Activated CD8-positive, alpha-beta memory T cell treated with anti-CD3 and anti-CD28 coated beads, Interleukin-2, amount 50 U/mL, for 1 hour (primary cell): ENCODE data around the gene PKDCC.
"Not testable (repeated sequence)": the region's sequence is repeated elsewhere in the genome, so short reads cannot be mapped to it uniquely, and the experiment has no call there.

Source experiments
- DNase-seq: peaks from one replicate; pipeline ENCODE4 v3.0.0-alpha.2; 2020; ENCODE audit errors: extremely low read depth

The PKDCC gene

DNA sequence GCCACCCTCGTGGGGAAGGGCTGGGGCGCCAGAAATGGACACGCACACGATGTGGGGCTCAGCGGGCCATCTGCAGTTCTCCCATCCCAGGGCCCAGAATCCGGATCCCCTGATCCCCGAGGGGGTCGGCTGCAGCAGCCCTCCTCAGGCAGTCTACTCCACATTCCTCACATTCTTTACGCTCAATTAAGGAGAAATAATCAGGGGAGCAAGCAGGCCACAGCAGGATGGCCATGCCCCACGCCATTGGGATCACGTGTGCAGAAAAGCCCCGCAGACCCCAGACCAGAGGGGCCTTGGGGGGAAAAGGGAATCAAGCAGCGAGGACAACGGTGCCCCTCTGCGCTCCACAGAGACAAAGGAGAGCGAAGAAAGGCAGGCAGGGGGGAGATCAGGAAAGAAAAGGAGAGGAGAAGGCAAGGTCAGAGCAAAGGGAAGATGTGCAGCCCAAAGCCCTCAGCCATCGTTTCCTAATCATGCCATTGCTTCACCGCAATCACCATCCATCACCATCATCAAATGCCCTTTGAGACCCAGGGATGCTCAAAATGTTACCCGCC is 17.5 kb upstream of the PKDCC start:
- no peak for DNase-seq

DNA sequence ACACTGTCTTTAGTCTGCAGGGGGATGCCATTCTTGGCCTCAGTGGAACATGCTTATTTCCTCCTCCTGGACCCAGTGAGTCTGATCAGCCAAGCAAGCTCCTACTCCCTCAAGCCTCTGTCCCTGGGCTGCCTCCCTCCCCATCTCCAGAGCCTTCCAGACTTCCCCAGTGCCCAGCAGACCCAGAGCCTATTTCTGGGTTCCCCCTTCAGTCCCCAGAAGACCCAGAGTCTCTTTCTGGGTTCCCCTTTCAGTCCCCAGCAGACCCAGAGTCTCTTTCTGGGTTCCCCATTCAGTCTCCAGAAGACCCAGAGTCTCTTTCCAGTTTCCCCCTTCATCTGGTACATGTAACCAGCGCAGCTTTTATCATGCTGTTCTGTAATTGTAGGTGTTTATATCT is 17.0 kb upstream of the PKDCC start:
- DNase-seq: no peak

DNA sequence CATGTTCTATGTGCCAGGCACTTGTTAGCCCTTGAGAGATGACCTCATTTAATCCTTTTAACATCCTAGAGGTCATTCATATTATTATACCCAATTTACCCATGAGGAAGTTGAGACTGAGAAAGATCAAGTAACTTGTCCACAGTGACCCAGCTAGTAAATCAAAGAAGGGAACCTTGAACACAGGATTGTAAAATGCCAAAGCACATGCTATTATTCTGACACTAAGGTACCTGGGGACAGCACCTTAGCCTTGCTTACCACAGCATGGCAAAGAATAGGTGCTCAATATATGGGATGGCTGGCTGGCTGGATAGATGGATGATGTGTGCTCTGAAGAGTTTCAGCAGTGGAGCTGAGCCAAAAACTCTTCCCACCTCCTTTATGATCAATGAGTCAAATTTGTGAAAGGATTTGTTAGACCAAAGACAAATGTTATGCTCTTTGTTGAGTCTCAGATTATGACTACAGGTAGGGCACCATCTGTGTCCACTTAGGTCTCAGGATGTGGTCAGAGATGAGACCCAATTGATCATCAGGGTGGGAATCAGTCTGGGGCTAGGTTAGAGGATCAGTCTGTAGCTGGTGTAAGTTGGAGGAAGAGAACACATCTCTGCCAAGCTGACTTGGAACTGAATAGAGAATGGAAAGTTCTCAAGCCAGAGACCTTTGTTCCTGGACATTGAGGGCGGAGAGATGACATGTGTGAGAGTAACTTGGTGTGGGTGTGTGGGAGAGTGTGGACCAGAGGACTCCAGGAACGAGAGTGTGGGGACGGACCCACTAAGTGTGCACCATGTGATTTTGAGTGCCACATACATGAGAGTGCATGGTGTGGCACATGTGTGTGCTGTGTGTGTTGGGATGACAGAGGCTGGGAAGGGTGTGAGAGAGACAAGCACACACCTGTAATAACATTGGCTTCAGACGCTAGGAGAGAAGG is 16.3 kb upstream of the PKDCC start:
- DNase-seq: no peak

DNA sequence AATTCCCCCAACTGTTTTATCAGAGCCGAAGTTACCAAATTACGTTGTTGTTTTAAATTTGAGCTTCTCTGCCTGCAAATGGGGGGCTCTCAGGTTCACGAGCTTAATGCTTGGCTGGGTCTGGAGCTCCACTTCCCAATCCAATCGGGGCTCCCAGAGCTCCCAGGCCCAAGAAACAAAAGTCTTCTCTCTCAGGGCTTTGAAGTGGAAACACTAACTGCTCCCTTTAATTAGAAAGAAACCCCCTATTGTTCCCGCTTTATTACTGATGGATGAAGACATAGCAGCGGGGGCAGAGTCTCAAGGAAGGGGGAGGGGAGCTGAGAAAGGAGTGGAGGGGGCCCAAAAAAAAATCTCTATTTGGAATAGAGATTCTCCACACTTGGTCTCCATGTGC is 15.6 kb upstream of the PKDCC start:
- no peak for DNase-seq

DNA sequence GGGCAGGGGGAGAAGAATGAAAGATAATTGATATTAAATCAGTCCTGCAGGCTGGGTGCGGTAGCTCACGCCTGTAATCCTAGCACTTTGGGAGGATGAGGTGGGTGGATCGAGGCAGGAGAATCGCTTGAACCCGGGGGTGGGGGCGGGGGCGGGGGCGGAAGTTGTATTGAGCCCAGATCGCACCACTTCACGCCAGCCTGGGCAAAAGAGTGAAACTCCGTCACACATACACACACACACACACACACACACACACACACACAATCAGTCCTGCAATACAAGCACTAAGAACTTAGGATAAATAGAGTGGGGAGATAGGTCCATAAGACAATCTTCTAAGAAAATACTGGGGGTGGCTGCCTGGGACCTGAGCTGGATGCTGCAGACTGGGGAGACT is 15.1 kb upstream of the PKDCC start:
- no peak for DNase-seq

DNA sequence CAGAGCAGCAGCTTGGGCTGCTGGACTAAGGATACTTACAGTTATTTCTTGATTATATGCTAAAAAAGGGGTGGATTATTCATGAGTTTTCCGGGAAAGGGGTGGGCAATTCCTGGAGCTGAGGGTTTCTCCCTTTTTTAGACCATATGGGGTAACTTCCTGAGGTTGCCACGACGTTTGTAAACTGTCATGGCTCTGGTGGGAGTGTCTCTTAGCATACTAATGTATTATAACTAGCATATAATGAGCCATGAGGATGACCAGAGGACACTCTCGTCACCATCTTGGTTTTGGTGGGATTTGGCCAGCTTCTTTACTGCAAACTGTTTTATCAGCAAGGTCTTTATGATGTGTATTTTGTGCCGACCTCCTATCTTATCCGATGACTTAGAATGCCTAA is 13.7 kb upstream of the PKDCC start:
- DNase-seq: not testable (repeated sequence)

DNA sequence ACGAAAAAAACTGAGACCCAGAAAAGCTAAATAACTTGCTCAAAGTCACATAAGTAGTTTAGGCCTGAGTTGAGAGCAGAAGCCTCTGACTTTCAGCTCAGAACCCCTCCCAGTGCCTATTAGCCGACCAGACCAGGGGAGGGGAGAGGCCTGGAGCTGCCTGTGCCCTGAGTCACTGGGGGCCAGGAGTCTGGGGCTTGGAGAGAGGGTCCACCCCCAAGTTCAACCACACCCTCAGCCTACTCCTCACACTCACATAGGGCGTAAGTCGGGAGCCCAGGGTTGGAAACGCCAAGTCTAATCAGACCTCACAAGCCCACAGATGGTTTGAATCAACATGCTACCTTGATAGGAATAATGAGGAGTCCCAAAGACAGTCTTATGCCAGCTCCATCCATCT is 12.6 kb upstream of the PKDCC start:
- no peak for DNase-seq

DNA sequence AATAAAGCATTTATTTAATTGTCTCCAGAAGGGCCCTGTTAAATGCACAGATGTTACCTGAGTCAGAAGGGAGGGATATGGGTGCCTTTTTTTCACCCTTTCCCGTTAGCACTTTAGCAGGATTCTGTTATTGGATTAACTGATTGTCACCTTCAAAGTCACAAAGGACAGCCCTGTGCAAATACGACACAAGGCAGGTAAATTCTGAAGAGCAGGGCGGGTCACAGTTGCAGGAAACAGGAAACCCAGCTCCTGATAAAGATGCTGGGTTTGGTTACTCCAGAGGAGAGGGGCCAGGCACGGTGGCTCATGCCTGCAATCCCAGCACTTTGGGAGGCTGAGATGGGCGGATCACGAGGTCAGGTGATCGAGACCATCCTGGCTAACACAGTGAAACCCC is 11.4 kb upstream of the PKDCC start:
- DNase-seq: no peak

DNA sequence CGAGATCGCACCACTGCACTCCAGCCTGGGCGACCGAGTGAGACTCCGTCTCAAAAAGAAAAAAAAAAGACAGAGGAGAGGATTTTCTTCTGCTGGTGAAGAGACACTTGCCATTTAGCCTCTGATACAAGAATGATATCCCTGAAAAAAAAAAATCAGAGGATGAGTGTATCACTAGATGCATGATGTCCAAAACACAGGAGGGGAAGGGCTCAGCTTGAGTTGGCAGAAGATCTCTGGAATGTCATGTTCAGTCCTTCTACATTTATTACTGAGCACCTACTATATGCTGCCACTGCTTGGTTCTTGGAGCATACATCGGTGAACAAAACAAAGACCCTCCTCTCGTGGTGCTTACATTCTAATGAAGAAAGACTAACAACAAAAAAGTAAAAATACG is 10.9 kb upstream of the PKDCC start:
- no peak for DNase-seq

DNA sequence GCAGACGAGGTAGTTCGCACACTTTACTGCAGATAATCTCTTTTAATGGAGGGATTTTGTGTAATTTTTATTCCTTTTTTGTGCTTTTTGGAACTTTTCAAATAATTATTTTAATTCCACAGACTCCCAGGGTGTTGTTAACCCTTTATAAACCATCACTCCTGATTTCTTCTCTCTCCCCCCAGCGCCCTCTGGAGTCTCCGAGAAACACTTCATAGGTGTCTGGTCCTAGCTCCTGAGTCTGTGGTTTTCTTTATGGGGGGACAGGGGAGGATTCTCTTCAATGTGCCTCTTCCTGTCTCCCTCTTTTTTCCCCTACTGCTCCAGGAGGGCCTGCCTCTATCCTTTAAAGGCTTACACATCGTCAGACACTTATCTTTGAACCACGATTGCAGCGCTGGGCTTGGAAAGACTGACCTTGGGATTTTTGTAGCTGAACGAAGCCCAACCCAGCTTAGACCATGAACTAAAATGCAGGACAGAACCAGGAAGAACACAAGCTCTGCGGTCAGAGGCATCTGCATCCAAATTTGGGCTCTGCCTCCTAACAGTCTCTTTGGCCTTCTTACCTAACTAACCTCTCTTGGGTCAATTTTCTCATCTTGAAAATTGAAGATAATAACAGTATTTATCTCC is 7.1 kb upstream of the PKDCC start:
- no peak for DNase-seq

DNA sequence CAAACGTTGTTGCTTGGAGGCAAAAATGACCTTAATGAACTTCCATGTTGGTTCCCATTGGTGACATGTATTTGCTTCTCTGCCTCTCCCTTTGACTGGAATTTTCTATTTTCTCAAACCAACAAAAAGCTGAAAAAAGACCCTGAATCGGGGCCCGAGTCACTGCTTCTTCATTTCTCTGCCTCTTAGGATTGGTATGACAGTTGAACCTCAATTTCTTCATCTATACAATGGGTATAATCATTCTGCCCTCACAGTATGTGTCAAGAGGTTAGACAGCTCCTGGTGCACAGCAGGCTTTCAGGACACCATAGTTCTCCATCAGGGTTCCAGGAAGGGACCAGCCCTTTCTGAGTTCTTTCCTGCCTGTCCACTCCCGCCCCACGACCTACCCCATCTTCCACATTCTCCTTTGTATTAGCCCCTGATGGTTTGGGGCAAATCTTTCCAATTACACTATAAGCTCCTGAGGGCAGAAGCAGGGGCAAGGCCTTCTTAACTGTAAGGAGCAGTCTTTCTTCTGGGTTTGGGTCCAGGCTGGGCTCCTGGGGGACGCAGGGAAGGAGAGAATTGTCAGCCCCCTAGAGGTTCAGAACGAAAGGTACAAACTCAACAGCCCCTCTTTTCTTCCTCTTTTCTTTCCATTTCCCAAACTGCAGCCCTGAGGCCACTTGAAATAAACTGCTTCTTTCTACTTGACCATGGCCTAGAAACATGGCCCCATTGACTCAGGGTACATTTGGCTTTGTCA is 6.3 kb upstream of the PKDCC start:
- no peak for DNase-seq

DNA sequence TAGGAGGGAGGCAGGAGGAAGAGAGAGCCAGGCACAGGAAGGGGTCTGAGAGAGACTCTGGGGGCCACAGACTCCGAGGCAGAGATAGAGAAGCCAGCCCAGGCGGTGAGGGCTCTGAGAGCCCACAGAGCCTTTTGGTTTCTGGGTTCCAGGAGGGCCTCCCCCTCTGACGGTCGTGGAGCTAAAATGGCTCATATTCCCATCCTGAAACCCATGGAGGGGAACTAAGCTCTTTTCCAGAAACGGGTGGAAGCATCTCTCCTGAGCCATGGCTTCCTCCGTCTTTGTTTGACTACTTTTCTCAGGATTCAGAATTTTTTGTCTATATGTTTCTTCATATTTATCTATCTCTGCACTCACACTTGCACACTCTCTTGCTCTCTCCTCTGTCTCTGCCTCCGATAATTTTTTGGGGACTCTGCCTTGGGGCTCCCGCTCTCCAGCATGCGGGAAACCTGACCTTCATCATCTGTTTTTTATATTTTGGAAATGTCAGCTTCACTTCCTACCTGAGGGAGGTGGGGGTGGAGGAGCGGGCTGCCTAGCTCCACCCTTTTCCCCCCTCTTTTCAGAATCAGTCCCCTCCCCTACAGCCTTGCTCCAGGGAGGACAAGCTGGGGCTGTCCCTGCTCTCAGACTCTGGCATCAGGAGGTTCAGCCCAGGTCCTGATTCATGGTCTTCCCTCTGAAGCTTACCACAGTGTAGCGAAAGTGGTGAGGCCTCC is 5.0 kb upstream of the PKDCC start:
- no peak for DNase-seq

DNA sequence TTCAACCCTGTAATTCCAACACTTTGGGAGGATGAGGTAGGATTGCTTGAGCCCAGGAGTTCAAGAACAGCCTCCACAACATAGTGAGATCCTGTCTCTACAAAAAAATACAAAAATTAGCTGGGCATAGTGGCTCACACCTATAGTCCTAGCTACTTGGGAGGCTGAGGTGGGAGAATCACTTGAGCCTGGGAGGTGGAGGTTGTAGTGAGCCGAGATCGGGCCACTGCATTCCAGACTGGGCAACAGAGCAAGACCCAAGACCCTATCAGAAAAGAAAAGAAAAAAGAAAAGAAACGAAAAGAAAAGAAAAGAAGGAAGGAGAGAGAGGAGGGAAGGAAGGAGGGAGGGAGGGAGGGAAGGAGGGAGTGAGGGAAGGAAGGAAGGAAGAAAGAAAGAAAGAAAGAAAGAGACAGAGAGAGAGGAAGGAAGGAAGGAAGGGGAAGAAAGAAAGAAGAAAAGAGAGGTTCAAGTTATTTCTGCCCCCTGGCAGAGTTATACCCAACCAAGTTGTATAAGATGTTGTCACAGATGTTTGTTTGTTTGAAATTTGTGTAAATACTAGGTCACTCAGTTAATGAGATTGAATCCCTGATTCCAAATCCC is 3.9 kb upstream of the PKDCC start:
- DNase-seq: no peak

DNA sequence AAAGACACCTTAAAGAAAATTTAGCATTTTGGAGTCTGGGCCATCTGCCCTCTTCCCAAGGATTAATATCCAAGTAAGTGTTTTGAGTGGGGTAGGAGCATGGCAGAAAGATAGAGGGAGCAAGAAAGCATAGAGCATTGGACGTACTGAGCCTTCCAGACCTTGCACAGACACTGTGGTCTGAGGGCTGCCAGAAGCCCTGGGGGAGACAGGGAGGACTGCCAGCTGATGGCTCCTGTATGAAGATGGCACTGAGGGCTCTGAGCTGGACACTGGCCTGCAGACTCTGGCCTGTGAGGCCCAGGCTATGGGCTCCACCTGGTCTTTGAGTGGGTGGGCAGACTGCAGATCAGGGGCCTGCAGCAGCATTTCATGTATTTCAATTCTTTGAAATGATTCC is 2.9 kb upstream of the PKDCC start:
- DNase-seq: no peak

DNA sequence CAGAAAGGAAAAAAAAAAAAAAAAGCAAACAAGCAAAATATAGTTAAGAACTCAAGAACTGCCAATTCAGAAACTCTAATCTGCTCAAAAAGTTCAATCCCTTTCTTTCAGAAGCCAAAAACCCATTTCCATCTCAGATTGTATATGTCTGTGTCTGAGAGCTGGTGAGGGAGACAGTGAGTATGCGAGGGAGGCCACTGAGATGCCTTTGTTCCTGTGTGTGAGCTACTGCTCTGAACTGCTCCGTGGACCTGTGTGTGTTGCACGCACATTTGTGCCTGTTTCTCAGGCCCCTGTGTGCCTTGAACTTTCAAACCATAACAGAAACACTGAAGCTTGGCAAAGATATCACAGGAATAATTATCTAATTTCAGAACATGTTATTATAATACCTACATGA is 2.5 kb upstream of the PKDCC start:
- no peak for DNase-seq

DNA sequence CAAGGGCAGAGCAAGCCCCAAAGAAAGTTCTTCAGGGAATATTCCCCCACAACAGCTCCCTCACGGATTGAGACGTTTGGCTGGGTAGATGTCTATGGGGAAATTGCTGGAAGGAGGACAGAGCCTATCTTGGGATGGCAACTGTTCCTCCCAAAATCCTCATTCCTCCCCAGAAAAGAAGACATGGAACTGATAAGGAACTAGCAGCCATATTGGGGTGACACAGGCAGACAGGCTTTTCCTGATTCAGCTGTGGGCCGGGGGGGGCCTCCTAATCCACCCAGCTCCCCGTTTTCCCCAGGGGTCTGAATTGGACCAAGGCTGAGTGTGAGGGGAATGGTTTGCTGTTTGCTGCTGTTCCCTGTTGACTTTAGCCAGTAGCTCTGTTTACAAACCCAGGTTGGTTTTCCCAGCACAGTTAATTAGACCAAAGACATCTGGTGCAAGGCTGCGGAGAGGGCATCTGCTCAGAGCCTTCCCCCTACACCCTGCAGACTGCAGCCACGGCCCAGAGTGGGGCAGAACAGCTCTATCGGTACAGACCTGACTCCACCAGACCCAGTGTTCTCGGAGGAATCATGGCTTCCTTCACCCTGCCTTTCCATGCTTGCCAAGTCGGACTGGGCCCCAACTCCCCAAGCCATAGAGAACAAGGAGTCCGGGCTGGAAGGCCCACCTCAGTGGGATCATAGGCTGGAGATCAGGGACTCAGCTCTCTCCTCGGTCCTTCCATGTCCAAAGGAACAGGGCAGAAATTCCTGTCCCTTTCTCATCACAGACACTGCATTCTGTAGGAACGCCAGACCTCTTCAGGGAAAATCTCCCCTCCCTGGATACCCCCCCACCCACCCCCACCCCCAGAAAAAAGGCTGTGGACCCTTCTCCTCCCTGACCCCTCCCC is 1.7 kb upstream of the PKDCC start:
- DNase-seq: no peak

DNA sequence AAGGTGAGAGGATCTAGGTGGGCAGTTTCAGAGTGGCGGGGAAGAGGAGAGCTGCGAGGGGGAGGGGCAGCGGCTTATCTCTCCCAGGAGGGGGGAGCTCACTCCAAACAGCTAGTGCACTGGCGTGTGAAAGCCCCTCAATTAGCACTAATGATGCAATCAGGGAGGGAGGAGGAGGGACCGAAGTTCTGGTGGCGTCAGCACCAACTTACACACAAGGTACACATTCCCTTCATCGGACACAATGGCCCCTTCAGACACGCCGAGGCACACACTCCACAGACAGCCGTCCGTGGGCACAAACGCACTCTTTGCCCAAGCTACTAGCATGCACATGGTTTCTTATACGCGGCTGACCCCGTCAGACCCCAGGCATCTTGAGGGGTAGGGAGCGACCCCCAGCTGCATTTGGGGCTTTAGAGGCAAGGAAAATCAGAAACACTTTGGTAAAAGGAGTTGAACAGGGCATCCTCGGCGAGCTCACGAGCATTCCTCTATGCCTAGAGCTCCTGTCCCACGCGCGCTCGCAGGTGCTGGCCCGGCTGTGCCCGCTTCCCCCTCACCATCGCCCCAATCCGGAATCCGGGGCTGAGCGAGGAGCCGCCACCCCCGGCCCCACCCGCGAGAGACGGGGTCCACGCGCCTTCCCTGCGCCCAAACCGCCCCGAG is 868 bp upstream of the PKDCC start:
- no peak for DNase-seq

DNA sequence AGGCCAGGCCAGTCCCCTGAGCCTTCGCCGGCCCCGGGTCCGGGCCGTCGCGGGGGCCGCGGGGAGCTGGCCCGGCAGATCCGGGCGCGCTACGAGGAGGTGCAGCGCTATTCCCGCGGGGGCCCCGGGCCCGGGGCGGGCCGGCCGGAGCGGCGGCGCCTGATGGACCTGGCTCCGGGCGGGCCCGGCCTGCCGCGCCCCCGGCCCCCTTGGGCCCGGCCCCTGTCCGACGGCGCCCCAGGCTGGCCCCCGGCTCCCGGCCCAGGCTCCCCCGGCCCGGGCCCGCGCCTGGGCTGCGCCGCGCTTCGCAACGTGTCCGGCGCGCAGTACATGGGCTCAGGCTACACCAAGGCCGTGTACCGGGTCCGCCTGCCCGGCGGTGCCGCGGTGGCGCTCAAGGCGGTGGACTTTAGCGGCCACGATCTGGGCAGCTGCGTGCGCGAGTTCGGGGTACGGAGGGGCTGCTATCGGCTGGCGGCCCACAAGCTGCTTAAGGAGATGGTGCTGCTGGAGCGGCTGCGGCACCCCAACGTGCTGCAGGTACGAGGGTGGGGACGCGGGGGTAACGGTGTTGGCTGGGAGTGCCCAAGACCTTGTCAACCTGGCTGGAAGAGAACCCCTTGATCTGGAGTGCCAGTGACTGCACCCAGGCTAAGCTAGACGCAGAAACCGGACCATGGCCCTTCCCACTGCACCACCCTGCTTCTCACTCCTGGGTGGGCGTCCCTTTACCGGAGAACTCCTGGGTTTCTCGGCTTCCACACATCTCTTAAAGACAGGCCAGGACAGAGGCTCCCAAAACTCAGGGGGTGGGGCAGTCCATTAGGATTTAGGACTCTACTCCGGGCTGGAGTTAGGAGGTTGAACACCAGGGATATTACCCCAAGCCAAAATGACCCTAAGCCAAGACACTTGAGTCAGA is 739 bp downstream of the PKDCC start:
- no peak for DNase-seq
